Measurements from ENCODE around the gene TLR3.
"Not testable (repeated sequence)": the region's sequence is repeated elsewhere in the genome, so short reads cannot be mapped to it uniquely, and the experiment has no call there.

TLR3 gene

DNA sequence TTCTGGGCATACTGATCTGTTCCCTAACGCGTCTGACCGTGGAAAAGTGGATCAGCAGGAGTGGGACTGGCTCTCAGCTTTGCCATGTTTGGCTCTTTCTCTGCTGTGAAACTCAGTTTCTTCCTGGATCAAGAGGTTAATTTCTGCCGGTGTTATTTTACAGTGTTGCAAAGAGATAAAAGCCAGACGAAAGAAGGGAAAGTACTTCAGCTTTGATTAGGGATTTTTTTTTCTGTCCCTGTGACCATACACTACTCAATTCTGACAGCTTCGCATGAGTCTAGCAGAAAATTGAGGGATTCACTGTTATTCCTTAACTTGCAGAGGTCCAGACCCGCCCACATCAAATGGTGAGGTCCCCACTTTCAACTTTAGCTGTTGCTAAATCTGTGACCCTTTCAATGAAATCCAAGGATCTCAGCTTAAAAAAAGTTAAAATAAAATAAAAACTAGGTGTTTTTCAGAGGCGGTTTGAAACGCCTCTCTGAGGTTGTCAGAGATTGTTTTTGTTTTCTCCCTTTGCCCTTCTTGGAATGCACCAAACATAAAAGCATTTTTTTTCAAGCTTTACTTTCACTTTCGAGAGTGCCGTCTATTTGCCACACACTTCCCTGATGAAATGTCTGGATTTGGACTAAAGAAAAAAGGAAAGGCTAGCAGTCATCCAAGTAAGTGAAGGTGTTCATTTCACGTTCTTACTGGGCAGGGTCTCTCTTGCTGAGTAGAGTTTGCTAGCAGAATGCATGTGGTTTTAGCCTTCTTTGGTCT is at the start of gene TLR3:
Gene TLR3, plus strand, starts transcription at position 576 of the 768 bp plus-strand sequence. CDS start 7,464 bp downstream, outside the sequence.
- no peak for DNase-seq (ENCODE audit: low read depth in 2 of 2)

DNA sequence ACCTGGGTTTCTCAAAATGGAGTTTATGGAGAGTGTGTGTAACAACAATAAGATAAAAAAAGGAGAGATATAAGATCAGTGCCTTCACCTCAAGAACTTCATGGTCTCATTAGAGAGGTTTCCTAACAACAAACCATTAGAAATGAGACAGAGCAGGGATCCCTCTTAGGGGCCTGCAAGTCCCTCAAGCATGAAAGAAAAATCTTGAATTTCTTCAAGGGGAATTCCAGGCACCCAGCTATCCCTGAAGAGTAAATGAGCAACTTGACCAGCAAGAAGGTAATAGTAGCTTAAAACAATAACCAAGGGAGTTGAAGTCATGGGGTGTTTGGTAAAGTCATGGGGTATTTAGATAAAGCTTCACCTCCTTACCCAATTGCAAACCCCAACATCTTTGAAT is 49.7 kb upstream of the TLR3 start:
- DNase-seq (ENCODE audit: low read depth in 2 of 2) = no peak

DNA sequence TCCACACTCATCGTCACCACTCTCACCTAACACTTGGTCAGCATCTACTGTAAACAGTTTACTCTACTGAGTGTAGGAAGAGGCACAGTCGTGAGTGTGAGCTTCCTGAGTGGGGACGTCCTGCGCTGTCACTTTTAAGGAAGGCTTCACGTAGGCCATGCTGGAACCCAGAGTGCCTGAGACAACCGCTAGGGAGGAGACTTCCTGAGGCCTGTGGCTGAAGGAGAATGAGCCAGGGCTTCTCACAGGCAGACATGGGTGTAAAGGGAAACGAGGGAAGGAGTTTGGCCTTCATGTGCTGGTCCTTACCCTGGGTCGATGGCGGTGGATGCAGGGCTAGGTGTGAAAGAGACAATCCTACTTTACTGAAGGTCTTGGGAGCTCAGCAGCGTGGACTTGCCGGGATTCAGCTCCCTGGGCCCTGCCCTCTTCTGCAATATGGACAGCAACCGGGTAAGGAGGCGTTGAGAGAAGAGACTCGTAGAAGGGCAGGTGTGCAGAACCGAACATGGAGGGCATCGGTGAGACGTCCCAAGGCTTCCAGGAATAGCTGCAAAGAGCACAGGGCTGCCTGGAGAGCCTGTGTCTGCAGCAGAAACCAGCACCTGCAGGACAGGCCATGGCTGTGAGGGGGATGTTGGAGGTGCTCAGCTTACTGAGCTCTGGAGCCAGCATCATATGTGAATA is 48.7 kb upstream of the TLR3 start:
- DNase-seq (ENCODE audit: low read depth in 2 of 2) = no peak

DNA sequence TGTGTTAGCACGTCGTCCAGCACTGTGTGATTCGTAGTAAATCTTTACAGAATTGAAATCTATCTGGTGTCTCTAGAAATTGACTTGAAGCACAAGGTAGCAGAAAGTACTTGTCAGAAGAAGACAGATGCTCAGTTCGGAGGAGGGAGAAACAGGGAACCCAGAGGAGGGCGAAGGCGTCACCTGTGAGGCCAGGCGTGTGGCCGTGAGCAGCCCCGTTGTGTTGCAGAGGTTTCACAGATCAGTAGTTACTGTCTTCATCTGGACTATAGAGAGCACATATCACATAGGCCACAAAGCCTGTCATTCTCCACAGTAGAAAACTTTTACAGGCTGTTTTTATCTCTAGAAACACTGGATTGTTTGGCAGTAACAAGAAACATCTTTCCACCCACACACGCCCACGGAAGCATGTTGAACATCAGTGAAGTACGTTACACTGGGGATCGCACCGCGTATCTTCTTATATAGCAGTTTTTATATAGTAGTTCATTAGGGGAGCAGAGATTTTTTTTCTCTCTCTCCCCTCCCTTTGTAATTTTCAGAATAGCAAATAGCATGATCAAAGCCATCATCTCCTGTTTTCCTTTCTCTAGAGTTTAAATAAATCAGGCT is 48.1 kb upstream of the TLR3 start:
- no peak for DNase-seq (ENCODE audit: low read depth in 2 of 2)

DNA sequence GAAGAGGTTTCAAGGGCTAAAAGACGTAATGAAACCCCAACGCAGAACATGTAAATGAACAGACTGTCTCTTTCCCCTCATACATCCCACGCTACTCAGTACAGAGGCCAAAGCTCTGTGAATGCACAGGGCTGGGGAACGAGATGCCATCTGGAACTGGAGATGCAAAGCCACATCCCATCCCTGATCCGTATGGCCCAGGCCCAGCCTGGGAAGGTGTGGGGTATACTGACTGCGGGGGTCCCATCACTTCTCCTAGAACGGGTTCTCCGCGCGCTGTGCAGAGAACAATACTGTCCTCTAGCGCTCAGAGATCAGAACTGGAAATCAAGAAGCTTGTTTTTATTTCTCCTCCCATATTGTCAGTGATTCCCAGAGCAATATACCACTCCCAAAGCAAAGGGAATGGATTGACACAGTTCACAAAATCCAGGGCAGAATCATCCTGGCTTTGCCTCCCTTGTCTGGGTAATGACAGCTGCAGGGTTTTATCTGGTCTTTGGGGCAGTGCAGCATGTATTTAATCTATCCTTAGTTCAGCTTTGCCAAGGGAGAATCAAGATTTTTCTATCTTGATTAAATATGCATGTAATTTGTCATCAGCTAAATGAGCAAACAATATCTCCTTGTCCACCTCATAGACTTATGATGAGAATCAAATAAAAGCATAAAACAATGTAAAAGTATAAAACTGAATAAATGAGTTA is 47.3 kb upstream of the TLR3 start:
- DNase-seq (ENCODE audit: low read depth in 2 of 2) = no peak

DNA sequence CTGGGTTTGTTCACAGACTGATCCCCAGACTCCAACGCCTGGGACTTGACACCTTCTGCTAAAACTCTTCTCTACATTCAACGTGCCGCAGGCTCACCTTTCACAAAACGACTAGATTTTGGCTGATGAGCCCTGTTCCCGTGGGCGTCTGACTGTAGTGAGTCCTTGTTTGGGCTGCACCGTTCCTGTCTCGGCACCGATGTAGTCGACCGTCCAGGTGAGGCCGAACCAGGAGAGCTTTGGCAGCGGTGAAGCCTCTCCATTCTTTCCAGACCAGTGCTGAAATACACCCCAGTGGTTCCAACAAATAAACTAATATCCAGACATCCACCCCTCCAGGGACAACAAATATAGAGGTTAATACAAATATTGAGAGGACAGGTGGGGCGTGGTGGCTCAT is 45.0 kb upstream of the TLR3 start:
- DNase-seq (ENCODE audit: low read depth in 2 of 2) = no peak

DNA sequence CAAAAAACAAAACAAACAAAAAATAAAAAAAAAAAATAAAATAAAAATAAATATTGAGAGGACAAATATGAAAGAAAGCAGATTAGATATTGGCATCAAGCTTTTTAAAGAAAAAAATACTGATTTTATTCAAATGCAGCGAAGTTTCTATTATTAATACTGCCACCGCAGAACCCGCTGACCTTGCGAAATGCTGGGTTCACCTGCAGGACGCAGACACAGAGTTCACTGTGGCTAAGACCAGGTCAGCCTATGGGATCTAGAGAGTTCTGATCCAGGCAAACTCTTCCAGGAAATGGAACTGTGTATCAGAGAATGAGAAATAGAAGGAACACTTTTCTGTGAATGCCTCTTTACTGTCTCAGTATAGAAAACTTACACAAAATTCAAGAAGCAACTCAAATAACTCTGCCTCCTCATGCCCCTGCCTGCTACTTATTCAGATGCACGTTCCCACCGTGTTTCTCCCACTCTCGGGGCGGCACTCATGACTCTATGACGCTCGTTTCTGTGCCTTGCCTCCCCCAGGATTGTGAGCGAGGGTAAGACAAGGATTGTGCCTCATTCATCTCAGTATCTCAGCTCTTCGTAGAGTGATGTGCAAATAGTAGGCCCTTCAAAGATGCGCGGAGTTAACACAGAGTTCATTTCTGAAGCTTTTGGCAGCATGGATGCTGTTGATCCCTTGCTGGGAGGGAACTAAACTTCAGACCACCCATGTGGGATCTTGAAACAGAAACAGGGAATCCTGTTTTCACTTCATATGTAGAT is 44.1 kb upstream of the TLR3 start:
- DNase-seq (ENCODE audit: low read depth in 2 of 2) = no peak

DNA sequence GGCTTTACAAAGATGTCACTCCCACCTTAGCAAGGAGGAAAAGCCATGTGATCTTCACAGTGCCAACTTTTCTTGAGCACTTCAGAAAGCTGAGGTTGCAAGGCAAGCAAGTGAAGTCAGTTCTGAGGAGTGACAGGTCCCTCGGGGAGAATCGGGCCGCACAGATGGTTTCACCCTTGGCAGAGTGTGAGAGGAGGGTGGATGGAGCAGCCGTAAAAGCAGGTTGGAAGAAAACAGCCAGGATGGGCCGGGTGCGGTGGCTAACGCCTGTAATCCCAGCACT is 43.6 kb upstream of the TLR3 start:
- DNase-seq (ENCODE audit: low read depth in 2 of 2) = no peak

DNA sequence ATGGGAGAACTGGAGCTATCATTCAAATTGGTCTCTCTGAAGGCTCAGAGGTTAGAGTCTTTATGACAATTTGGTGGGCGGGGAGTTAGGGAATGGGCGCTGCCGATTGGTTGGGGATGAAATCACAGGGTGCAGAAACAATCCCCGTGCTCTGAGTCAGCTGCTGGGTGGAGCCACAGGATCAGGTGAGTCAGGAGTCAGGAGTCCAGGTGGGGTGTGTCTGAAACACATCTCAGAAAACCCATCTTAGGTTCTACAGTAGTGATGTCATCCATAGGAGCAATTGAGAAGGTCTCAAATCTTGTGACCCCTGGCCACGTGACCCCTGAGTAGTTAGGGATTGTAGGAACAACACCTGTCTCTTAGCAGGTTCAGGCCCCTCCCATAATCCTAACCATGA is 41.6 kb upstream of the TLR3 start:
- DNase-seq (ENCODE audit: low read depth in 2 of 2) = no peak

DNA sequence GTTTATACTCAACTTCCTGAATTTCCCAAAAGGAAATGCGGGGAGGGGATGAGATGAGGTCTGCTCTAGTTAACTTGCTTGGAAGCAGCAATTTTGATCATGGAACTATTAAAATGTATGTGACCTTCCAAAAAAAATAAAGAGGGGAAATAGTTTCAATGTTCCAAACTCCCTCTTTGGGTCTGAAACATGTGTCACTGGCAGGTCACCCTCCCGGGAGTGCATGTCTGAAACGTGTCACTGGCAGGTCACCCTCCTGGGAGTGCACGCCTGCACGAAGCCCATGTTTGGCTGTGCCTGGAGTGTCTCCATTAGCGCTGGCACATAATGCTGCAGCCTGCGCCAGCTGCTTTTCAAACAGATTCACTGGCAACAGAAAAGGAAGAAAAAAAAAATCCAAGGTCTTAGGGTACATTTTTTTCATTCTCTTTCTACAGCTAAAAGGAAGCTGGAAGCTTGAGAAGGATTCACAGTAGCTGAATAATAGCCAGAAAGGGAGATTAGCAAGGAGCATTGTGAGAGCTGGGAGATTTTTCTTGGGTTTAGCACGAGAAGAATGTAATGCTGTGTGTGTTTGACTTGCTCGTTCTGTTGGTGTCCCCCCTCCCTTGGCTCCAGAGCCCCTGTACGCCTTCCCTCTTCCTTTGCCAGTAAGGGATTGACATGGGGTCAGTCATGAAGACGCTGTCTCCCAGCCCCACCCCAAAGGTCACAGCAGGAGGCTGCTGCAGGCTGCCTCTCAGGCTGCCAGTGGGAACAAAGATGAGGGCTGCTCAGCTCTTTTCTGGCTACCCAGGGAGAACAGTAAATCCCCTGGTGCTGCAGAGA is 39.2 kb upstream of the TLR3 start:
- no peak for DNase-seq (ENCODE audit: low read depth in 2 of 2)

DNA sequence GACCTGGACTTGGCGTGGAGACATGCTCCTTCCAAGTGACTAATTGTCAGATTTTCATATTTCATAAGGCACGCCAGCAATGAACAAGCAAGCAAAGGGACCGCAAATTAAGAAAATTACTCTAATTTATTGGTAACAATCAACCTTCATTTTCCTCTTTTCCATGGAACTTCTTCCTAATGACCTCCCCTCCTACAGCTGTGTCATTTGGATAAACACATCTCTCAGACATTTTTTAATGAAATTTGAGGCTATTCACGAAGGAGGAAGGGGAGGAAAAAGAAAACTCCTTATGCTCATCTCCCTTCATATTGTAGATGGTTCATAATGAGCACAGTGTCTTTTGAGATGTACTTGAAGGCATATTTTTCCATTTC is 38.6 kb upstream of the TLR3 start:
- DNase-seq (ENCODE audit: low read depth in 2 of 2) = no peak

DNA sequence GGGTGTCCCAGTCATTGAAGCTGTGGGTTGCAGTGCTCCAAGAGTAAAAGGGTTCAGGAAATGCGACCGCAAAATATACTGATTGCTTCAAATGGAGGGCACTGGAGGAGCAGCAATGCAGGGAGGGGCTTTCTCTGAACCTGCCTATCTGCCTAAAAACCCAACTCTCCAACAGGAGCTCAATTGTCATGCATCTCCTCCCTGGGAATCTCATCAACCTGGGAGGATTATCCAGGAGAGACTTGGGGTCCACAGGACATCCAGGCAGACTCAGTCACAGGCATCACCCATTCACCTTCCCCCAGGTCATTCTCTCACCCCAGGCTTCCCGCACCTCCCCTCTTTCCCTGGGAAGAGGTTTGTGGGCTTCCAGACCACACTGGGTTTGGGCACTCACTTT is 38.2 kb upstream of the TLR3 start:
- DNase-seq (ENCODE audit: low read depth in 2 of 2) = no peak

DNA sequence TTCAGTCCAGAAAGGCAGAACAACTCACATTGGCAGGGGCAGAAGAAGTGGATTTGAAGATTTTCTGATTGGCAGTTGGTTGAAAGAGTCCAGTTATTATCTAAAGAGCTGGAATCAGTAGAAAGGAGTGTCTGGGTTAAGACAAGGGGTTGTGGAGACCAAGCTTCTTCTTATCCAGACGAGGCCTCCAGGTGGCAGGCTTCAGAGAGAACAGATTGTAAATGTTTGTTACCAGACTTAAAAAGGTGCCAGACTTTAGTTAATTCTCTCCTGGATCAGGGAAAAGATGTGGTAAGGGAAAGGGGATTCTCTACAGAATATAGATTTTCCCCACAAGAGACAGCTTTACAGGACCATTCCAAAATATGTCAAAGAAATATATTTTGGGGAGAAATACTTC is 36.7 kb upstream of the TLR3 start:
- DNase-seq (ENCODE audit: low read depth in 2 of 2) = no peak

DNA sequence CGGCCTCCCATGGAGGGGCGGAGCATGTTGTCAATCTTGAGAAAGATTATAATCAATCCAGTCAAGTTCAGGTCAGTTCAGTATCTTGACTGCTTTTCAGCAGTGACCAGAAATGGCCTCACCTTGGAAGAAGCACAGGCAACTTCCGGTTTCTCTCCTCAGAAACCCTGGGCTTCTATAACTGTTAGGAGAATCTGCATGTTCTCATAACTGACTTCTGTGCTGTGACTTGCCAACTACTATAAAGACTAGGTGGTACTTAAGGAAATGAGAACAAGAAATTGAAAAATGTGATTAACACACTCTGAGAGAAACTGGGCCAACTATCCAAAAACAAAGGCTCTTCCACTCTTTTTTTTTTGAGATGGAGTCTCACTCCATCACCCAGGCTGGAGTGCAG is 35.9 kb upstream of the TLR3 start:
- no peak for DNase-seq (ENCODE audit: low read depth in 2 of 2)

DNA sequence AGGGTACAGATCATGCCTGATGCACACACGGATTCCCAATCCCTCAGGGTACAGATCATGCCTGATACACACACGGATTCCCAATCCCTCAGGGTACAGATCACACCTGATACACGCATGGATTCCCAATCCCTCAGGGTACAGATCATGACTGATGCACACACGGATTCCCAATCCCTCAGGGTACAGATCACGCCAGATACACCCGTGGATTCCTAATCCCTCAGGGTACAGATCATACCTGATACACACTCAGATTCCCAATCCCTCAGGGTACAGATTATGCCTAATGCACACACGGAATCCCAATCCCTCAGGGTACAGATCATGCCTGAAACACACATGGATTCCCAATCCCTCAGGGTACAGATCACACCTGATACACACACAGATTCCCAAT is 34.3 kb upstream of the TLR3 start:
- DNase-seq (ENCODE audit: low read depth in 2 of 2) = not testable (repeated sequence)

DNA sequence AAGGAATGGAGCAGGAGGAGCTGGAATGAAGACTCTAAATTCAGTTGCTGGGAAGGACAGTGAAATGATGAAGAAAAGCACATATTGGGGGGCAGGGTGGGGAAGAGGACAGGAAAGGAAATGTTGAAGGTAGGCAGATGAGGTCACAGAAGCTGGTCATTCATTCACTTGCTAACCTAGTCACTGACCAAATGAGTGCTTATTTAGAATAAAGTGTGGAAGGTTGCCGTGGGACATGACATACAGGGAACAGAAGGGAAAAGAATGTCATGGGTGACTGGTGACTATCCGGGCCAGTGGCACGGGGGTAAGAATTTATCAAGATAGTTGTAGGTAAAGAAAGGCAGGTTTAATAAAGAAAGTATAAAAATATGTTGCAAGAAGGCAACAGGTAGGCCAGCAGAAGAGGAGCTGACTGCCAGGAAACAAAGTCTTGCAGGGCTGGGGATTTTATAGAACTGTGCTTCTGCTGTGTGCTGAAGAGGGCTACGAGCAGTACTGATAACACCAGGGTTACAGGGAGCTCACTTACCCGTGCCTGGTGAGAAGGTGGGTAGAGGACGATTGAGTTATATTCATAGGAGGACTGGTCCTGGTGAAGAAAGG is 31.9 kb upstream of the TLR3 start:
- no peak for DNase-seq (ENCODE audit: low read depth in 2 of 2)

DNA sequence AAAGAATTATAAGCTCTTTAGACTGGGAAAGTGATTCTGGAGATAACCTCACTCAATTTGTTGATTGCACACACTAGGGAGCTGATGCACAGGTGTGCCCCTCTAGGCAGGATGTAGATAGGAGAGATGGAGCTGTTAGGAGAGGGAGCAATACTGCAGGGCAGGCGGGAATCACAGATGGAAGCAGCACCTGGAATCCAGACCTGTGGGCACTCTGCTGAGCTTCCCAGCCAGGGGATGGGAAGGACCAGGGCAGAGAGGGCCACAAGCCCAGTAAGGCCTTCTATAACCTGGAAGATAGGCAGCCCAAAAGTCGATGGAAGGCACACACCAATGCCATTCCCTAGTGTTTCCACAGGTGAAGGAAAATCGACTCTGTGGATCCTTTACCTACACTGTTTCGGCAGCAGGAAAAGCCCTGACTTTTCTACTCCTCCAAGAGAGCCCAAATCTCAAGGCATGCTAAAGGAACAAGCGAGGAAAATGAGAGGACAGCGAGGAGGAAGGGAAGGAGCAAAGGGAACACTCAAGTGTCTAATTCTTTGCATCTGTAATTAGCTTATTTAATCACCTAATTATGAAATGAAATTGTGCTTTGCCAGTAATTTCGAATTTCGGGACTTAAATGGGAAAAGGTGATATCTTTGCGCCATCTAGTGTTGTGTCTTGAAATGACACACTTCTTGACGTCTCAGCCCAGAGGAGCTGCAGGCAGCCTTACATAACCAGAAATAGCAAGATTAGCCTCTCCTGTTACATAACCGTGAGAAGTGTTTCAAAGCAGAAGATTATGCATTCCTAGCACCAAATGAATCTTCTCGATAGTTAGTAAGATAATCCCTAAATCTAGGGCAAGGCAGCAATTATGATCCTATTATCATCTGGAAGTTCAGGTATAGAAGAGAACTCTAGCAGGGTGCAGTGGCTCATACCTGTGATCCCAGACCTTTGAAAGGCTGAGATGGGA is 31.0 kb upstream of the TLR3 start:
- DNase-seq (ENCODE audit: low read depth in 2 of 2) = no peak

DNA sequence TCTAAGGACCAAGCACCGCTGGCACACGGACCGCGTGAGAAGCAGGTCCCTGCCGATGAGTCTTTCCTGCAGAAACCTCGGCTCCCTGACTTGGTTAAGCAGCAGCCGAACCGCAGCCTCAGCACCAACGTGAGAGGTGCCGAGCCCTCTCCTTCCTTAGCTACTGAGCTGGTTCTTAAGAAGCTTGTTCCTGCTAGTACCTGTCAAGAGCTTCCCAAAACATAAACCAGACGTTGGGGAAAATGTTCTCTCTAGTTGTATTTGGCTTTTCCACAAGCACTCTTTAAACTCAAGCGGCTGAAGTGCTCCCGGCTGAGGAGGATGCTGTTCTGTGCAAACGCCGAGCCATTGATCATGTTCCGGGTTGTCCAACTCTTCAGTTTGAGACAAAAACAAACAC is 29.3 kb upstream of the TLR3 start:
- DNase-seq (ENCODE audit: low read depth in 2 of 2) = no peak

DNA sequence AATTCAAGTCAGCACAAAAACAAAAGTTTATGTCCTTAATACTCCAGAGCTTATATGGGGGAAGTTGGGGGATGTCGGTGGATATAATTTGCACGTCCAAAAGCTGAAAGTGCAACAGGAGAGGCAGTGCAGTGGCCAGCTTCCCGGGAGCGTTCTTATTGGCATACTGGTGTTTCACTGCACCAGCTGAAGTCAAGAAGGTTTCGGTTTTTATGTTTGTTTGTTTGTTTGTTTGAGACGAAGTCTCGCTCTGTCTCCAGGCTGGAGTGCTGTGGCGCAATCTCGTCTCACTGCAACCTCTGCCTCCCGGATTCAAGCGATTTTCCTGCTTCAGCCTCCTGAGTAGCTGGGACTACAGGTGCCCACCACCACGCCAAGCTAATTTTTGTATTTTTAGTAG is 28.6 kb upstream of the TLR3 start:
- no peak for DNase-seq (ENCODE audit: low read depth in 2 of 2)

DNA sequence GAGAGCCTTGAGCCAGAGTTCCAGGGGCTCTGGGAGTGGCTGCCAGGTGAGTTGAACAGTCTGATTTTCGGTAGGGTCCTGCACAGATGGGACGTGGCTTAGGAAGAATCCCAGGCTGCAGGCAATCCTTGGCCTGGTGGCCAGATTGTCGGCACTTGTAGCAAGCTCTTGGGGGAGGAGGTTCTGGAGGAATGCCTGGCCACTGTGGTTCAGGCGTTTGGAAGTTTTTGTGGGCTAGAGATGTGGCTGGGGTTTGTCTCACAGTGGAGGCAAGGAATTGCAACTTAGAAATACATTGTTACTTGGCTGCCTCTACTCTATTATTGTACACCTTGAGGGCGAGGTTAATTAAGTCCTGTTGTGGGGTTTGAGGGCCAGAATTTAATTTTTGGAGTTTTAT is 21.5 kb upstream of the TLR3 start:
- not testable (repeated sequence) for DNase-seq (ENCODE audit: low read depth in 2 of 2)
